ENCODE results near the gene TMEM43.

The TMEM43 gene

DNA sequence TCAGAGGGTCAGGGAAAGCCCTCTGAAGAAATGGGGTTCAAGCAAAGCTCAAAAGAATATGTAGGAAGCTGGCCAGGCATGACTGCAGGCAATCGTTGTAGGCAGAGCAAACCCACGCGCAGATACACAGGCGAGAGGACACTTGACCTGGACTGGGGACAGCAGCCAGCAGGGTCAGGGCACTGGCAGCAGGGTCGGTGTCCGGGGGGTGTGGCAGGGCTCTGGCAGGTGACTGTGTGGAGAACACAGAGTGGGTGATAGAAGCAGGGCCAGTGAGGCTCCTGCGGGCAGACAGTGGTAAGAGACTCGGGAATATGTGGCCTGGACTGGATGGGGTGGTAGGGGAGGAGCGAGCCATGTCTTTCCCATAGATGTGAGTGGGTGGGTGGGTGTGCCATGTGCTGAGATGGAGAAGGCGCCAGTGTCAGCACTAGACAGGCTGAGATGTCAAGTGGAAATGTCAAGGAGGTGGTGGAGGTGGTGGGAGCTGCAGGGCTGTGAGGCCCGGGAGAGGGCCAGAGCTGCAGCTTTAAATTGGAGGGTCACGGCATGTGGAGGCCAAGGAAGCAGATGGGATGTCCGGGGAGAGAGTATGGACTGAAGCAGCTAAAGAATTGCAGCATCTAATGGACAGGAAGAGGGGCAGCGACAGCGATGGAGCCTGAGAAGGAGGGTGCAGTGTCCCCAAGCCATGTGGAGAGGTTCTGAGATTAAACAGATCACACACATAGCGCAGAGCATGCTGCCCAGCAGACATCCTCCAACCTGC is 13.4 kb downstream of the TMEM43 start:
- Histone ChIP-seq H3K27me3 (ENCODE audit: insufficient read depth, low read length) (no peaks in the 10 kb centered on the region), H3K4me3 (ENCODE audit: low read depth, low read length, poor library complexity, severe bottlenecking) (no peak overlapping the region), H3K27ac (ENCODE audit: low read depth, low read length, poor library complexity, severe bottlenecking) (no peak overlapping the region), H3K36me3 (ENCODE audit: insufficient read depth, low read length) (peaks cover 32% of the 10 kb centered on the region), H3K4me2 (ENCODE audit: low read length) (no peak overlapping the region), H4K20me1 (ENCODE audit: insufficient read depth, low read length) (no peaks in the 10 kb centered on the region), H3K9me2 (ENCODE audit: low read depth, low read length) (no peaks in the 10 kb centered on the region), H2AFZ (ENCODE audit: low read length) (no peak overlapping the region), H3K9me3 (ENCODE audit: low read length) (no peaks in the 10 kb centered on the region), H3F3A (ENCODE audit: insufficient read depth, low read length) (no peaks in the 10 kb centered on the region), H3K9ac (ENCODE audit: low read length) (no peak overlapping the region), H3K4me1 (ENCODE audit: insufficient read depth, low read length, severe bottlenecking) (no peaks in the 10 kb centered on the region), H3K79me2 (ENCODE audit: insufficient read depth, low read length) (no peaks in the 10 kb centered on the region)
- no peak for TF ChIP-seq EZH2 (IDR thresholded peaks at IDR 0.05; ENCODE audit: borderline replicate concordance, low read length)
- TF ChIP-seq, protein P1, sequence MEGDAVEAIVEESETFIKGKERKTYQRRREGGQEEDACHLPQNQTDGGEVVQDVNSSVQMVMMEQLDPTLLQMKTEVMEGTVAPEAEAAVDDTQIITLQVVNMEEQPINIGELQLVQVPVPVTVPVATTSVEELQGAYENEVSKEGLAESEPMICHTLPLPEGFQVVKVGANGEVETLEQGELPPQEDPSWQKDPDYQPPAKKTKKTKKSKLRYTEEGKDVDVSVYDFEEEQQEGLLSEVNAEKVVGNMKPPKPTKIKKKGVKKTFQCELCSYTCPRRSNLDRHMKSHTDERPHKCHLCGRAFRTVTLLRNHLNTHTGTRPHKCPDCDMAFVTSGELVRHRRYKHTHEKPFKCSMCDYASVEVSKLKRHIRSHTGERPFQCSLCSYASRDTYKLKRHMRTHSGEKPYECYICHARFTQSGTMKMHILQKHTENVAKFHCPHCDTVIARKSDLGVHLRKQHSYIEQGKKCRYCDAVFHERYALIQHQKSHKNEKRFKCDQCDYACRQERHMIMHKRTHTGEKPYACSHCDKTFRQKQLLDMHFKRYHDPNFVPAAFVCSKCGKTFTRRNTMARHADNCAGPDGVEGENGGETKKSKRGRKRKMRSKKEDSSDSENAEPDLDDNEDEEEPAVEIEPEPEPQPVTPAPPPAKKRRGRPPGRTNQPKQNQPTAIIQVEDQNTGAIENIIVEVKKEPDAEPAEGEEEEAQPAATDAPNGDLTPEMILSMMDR (IDR thresholded peaks at IDR 0.05; ENCODE audit: low read length) = no peak

DNA sequence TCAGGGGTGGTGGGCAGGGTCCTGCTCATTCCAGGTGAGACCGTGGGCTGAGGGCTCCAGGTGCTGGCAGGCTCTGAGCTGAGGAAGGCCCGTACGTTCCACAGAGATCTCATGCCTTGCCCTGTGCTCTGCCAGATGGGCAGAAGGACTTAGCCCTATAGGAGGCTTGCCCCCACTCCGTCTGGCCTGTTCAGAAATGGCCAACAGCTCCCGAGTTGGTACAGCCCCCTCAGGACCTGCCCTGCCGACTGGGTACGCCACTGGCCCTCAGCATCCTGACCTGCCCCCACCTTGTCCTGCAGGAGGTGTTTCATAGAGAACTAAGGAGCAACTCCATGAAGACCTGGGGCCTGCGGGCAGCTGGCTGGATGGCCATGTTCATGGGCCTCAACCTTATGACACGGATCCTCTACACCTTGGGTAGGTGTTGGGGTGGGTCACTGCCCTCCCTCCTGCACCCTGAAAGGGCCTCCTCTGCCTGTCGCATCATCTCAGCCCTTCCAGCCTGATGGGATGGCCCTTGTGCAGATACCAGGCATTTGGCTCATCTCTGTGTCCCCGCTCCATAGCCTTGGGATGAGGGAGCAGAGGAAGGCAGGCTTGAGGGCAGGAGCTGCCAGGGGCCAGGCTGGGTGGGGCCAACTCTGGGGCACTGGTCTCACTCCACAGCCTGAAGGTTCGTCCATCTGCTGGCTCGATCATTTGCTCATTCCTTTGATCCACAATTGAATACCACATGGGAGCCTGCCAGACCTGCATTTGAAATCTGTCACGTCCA is 14.2 kb downstream of the TMEM43 start:
- no peaks in the 10 kb centered on the region for H3K9me2 ChIP-seq (ENCODE audit: low read depth, low read length)
- H3K9me3 ChIP-seq (ENCODE audit: low read length) = no peaks in the 10 kb centered on the region
- no peak overlapping the region for H2AFZ ChIP-seq (ENCODE audit: low read length)
- no peak overlapping the region for H3K4me3 ChIP-seq (ENCODE audit: low read depth, low read length, poor library complexity, severe bottlenecking)
- H3K27ac ChIP-seq (ENCODE audit: low read depth, low read length, poor library complexity, severe bottlenecking) = no peak overlapping the region
- H3K9ac ChIP-seq (ENCODE audit: low read length) = no peak overlapping the region
- H3K79me2 ChIP-seq (ENCODE audit: insufficient read depth, low read length) = no peaks in the 10 kb centered on the region
- H4K20me1 ChIP-seq (ENCODE audit: insufficient read depth, low read length) = no peaks in the 10 kb centered on the region
- peaks cover 3% of the 10 kb centered on the region for H3K4me1 ChIP-seq (ENCODE audit: insufficient read depth, low read length, severe bottlenecking)
- TF ChIP-seq, protein P1 (IDR thresholded peaks at IDR 0.05; ENCODE audit: low read length) = no peak
- TF ChIP-seq EZH2 (IDR thresholded peaks at IDR 0.05; ENCODE audit: borderline replicate concordance, low read length) = no peak
- peaks cover 25% of the 10 kb centered on the region for H3K36me3 ChIP-seq (ENCODE audit: insufficient read depth, low read length)
- H3K27me3 ChIP-seq (ENCODE audit: insufficient read depth, low read length) = no peaks in the 10 kb centered on the region
- no peak overlapping the region for H3K4me2 ChIP-seq (ENCODE audit: low read length)
- no peaks in the 10 kb centered on the region for H3F3A ChIP-seq (ENCODE audit: insufficient read depth, low read length)

DNA sequence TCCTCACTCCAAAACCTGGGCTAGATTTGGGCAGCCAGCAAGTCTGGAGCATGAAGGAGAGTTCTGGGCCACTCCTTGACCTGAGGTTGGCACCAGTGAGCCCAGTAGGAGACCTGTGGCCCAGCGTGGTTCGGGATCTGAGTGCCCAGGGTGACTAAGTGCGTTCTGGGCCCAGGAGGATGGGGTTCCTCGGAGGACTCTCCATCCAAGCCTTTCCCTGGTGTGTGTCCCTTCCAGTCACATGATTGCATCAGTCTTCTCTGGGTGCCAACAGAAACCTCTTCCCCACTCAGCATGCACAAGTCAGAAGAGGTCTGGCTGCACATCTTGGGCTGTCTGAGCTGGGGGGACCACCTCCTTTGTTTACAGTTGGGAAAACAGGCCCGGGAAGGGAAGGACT is 14.9 kb downstream of the TMEM43 start:
- Histone ChIP-seq H3K36me3 (ENCODE audit: insufficient read depth, low read length) (peaks cover 18% of the 10 kb centered on the region; the same call in 1 of the 2 replicates), H3K9me3 (ENCODE audit: low read length) (no peaks in the 10 kb centered on the region), H3K9ac (ENCODE audit: low read length) (no peak overlapping the region), H3K79me2 (ENCODE audit: insufficient read depth, low read length) (no peaks in the 10 kb centered on the region), H3F3A (ENCODE audit: insufficient read depth, low read length) (no peaks in the 10 kb centered on the region), H3K4me1 (ENCODE audit: insufficient read depth, low read length, severe bottlenecking) (peaks cover 10% of the 10 kb centered on the region), H3K27me3 (ENCODE audit: insufficient read depth, low read length) (no peaks in the 10 kb centered on the region), H3K4me3 (ENCODE audit: low read depth, low read length, poor library complexity, severe bottlenecking) (no peak overlapping the region), H2AFZ (ENCODE audit: low read length) (no peak overlapping the region), H3K27ac (ENCODE audit: low read depth, low read length, poor library complexity, severe bottlenecking) (no peak overlapping the region), H4K20me1 (ENCODE audit: insufficient read depth, low read length) (no peaks in the 10 kb centered on the region), H3K9me2 (ENCODE audit: low read depth, low read length) (no peaks in the 10 kb centered on the region), H3K4me2 (ENCODE audit: low read length) (no peak overlapping the region)
- TF ChIP-seq, protein P1 (IDR thresholded peaks at IDR 0.05; ENCODE audit: low read length) = no peak
- no peak for TF ChIP-seq EZH2 (IDR thresholded peaks at IDR 0.05; ENCODE audit: borderline replicate concordance, low read length)

All from OCI-LY1 (cell line).